DMS 273 treated with DMSO at 0.1 percent for 48 hours (cell line): ENCODE results near the gene PMPCA.
A peak's percentile ranks its signal among the peaks of the same experiment; 100 is the strongest.
"Not testable (repeated sequence)": the region's sequence is repeated elsewhere in the genome, so short reads cannot be mapped to it uniquely, and the experiment has no call there.

Experiments used
- DNase-seq: peaks from one replicate; lab custom pipeline; 2025; lab: John Stamatoyannopoulos, UW

Gene PMPCA

DNA sequence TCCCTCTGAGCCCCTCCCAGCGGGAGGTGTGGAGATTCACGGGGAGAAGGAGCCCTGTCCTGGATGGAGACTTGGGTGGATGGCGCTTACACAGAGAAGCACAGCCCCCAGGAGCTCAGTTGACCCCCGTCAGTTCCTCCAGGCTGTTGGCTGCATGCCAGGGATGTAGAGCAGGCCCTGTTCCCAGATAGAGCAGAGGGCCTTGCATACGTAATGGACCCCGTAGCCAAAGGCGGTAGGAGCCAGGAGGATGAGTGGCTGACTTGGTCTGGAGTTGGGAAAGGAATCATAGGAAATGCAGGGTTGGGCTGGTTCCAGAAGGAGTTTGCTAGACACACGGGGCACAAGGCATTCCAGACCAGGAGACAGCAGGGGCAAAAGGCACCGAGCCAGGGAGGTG lies 2.5 kb downstream of the PMPCA start:
- DNase-seq: peak; percentile 44

- DNase-seq: no peak
Observed at GRCh38 chr9:136416427-136416826, 6.0 kb downstream of the PMPCA start.

GRCh38 chr9:136416914-136417313 lies 6.5 kb downstream of the PMPCA start:
- no peak for DNase-seq

GRCh38 chr9:136418182-136419091 lies 8.0 kb downstream of the PMPCA start:
- no peak for DNase-seq

DNA sequence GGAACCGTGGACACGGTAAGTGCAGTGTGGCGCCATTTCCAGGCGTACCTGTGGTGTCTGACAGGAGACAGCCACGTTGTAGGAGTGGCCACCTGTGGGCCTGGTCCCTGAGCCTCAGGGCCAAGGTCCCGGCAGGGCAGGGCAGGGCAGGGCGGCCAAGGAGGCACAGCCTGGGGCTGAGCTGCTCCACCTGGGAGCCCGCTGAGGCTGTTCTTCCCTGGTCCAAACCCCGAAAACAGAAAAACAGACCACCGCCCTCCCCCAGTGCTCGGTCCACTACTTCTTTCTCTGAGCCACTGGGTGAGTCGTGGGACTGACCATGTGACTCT lies 8.6 kb downstream of the PMPCA start:
- no peak for DNase-seq

DNA sequence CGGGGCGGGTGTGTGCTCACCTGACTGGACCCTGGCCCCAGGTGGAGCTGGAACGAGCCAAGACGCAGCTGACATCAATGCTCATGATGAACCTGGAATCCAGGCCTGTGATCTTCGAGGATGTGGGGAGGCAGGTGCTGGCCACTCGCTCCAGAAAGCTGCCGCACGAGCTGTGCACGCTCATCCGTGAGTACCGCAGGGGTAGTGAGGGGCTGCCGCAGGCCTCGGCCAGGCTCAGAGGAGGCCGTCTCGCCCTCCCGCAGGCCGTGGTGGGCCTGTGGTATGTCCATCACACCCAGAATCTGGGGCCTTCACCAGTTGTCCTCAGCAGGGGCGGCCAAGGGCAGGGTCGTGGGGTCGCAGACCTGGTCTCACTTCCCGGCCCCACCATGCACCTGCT lies 11.3 kb downstream of the PMPCA start:
- no peak for DNase-seq

DNA sequence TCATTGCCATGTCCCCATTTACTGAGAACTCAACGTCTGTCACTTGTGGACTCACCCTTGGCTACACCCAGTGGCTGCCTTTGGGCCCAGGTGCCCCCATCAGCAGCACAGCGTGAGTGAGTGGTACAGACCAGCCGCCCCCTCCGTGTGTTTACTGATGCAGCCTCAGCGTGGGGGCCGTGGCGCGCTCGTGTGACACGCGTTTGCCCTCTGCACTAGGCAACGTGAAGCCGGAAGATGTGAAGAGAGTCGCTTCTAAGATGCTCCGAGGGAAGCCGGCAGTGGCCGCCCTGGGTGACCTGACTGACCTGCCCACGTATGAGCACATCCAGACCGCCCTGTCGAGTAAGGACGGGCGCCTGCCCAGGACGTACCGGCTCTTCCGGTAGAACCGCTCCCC lies 12.4 kb downstream of the PMPCA start:
- no peak for DNase-seq

DNA sequence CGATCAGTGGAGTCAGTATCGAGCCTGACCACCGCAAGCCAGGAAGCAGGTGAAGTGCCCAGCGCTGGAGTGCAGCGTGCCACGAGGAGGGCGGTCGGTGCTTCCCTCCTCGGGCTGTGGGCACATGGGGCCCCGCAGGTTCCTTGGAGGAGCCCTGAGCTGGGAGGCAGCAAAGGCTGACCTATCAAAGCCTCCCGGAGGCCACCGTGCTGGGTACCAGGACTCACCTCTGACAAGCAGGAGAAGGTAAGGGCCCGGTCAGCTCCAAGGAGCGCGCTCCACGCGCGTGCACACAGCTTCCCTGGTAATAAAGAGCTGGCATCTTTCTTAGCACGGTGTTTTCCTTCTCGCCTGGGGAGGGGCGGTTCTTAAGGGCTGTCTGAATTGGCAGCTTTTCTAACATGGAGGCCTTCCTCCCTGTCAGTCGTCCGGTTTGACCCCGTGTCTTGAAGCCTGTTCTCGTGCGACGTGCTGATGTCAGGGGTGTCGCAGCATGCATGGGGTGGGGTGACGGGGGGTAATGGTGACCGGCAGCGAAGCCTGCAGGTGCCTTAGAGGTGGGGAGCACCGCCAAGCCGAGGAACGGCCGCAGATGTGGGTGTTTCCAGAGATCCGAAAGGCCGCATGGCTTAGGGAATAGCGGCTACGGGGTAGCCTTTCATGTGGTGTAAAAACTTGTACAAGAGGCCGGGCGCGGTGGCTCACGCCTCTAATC lies 13.1 kb downstream of the PMPCA start:
- no peak for DNase-seq

- DNase-seq: no peak
Observed at GRCh38 chr9:136424750-136425362, 14.4 kb downstream of the PMPCA start.

- not testable (repeated sequence) for DNase-seq
Observed at GRCh38 chr9:136425367-136425766, 14.9 kb downstream of the PMPCA start.

GRCh38 chr9:136426787-136427186 lies 16.3 kb downstream of the PMPCA start:
- DNase-seq: no peak

GRCh38 chr9:136429075-136429628 lies 18.7 kb downstream of the PMPCA start:
- DNase-seq: no peak

GRCh38 chr9:136429683-136430491 lies 19.4 kb downstream of the PMPCA start:
- no peak for DNase-seq

DNA sequence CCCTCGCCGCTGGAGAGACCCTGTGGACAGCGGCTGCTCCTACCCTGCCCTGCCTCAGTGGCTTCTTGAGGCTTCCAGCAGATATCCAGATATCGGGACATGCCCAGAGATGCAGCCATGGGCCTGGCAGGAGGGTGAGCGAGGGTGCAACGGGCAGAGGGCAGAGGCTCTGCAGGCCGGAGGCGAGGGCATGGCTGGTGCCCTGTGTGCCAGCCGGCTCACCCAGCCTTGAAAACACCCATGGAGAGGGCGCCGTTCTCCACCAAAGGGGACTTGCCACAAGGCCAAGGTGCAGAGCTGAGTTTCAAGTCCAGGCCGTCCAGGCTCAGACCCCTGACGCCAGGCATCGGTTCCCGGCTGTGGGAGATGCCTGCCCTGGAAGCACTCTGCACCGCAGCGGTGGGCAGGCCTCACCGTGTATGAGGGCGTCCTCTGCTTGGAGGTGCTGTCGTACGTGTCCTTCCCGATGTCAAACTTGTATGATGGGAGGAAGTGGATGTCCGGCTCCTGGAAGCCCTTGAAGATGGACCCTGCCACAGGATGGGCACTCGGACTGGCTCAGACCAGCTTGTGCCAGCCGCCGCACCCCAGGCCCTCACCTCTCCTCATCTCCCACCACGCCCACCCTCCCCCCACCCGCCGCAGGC lies 20.3 kb downstream of the PMPCA start:
- DNase-seq: no peak

DNA sequence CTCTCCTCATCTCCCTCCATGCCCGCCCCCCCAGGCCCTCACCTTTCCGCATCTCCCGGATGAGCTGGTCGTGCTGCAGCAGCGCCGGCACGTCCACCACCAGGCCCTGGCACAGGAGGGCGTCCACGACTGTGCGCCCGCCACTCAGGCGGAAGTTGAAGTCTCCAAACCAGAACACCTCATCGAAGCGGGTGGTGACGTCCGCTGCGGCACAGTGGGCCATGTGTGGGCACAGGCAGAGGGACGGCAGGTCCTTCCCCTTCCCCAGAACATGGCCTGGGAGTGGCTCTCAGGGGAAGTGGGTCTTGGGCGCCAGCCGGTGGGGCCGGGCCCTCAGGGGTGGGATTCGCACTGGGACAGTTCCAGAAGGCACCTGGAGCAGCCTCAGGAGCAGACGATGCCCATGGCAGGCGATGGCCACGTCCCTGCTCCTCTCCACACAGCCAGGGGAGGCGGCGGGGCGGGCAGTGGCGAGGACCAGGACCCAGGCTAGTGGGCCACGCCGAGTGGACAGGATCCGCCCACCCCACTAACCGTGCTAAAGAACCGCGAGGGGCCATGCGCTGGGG lies 21.4 kb downstream of the PMPCA start:
- DNase-seq: no peak

GRCh38 chr9:136432591-136432990 lies 22.1 kb downstream of the PMPCA start:
- no peak for DNase-seq

- no peak for DNase-seq
Observed at GRCh38 chr9:136433043-136433715, 22.7 kb downstream of the PMPCA start.

DNA sequence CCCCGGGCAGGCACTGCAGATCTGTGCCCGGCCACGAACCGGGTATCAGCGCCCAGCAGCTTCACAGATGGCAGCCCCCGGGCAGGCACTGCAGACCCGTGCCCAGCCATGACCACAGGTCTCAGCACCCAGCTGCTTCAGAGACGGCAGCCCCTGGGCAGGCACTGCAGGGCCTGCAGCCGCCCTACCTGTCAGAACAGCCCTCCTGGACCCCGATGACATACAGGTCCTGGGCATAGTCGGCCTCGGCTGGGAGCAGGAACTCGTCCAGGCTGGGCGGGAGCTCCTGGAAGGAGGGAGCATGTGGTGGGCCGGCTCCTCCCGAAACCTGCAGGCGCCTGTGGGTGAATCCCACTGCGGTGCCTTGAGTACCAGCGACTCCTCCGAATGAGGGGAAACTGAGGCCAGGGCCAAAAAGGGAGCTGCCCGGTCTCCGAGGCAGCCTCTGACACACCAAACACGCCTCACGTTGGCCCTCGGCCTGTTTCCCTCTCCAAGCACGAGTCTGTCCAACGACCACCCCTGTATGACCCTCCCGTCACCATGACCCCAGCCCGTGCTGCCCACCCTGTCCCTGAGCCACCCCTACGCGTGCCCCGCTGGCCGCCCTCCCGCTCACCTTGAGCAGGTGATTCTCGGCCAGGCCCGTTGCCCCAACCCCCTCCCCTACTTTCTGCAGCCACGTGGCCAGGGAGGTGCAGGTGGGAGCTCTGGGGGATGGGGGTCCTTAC lies 23.6 kb downstream of the PMPCA start:
- no peak for DNase-seq

GRCh38 chr9:136434580-136435169 lies 24.2 kb downstream of the PMPCA start:
- DNase-seq: no peak
